GM12878 (cell line): ENCODE data around the gene SRSF7. TPM values are rescaled to one million over a fixed set of nuclear protein-coding genes. Genes with fewer than 3 reads are reported as not detected.

Experiments
- EGR1 ChIP-seq, 2 experiments: IDR thresholded peaks; 1 replicate in 1 of 2; 2 replicates in 1 of 2; pipeline ENCODE4 v1.6.1; 2011 to 2012; ENCODE audit warnings: low read depth in 2 of 2, low read length in 2 of 2, borderline replicate concordance in 1 of 2, mild to moderate bottlenecking in 1 of 2, moderate library complexity in 1 of 2
- FOS ChIP-seq: IDR thresholded peaks from 3 replicates; pipeline ENCODE4 v1.6.1; 2011; ENCODE audit warnings: borderline replicate concordance; ENCODE audit not compliant: insufficient read length; ENCODE audit errors: extremely low read depth
- MEF2A ChIP-seq: IDR thresholded peaks from 2 replicates; pipeline ENCODE4 v1.6.1; 2011; ENCODE audit warnings: low read depth, mild to moderate bottlenecking, low read length, moderate library complexity; ENCODE audit not compliant: insufficient read depth
- NFYA ChIP-seq: IDR thresholded peaks from 2 replicates; pipeline ENCODE4 v1.6.1; 2011; ENCODE audit warnings: low read depth, mild to moderate bottlenecking, low read length, improper control_type of control experiment, borderline replicate concordance
- SRF ChIP-seq, 2 experiments: IDR thresholded peaks; 2 replicates each; pipeline ENCODE4 v1.6.1; 2011; ENCODE audit warnings: low read depth in 2 of 2, low read length in 2 of 2, mild to moderate bottlenecking in 1 of 2, moderate library complexity in 1 of 2
- ZNF384 ChIP-seq: IDR thresholded peaks from 2 replicates; pipeline ENCODE4 v1.6.1; 2012; ENCODE audit warnings: low read depth, mild to moderate bottlenecking, low read length, improper control_type of control experiment, borderline replicate concordance
- ZZZ3 ChIP-seq: IDR thresholded peaks from 2 replicates; pipeline ENCODE4 v1.6.1; 2011; ENCODE audit warnings: low read depth; ENCODE audit not compliant: control insufficient read depth, insufficient read length
- polyA plus RNA-seq, 11 experiments: library from polyadenylated mRNA; depleted of rRNA in 4 of 11; unstranded in 6 of 11; stranded (reverse) in 5 of 11; fragments of >200 nt; fragmentation: Nextera tagmentation in 4 of 11; fragmentation: Illumina TruSeq in 1 of 11; extraction: Ambion mirVana in 4 of 11; extraction: Trizol in 1 of 11; gene quantifications; 1 replicate in 1 of 11; 2 replicates in 10 of 11; pipeline versions ENCODE4 v1.2.1 to v1.2.3, GENCODE V29; 2011 to 2016; ENCODE audit warnings: inconsistent platforms in 2 of 11, missing spikeins in 2 of 11, low read depth in 1 of 11
- total RNA-seq, 4 experiments: library from RNA; depleted of rRNA in 3 of 4; stranded (reverse); fragments of >200 nt in 3 of 4; fragmentation: Illumina TruSeq in 1 of 4; extraction: Trizol in 1 of 4; gene quantifications; 2 replicates each; pipeline versions ENCODE4 v1.2.1 to v1.2.3, GENCODE V29; 2013 to 2021
- TF ChIP-seq, protein P1 (sequence below): IDR thresholded peaks from 2 replicates; pipeline ENCODE4 v1.6.1; 2011; ENCODE audit warnings: borderline replicate concordance, low read depth, mild to moderate bottlenecking, moderate library complexity, mixed read lengths, low read length; ENCODE audit not compliant: insufficient read depth; ENCODE audit errors: extremely low read length
- TF ChIP-seq, protein P2 (sequence below): IDR thresholded peaks from 2 replicates; pipeline ENCODE4 v1.6.1; 2012; ENCODE audit warnings: mild to moderate bottlenecking, low read depth, low read length

The SRSF7 gene
- total and polyA plus RNA-seq, 10 of the 15 experiments (the other 5 are each of a cell fraction or from before 2014, with no cell fraction given) = 205 to 785 (median 408) TPM

DNA sequence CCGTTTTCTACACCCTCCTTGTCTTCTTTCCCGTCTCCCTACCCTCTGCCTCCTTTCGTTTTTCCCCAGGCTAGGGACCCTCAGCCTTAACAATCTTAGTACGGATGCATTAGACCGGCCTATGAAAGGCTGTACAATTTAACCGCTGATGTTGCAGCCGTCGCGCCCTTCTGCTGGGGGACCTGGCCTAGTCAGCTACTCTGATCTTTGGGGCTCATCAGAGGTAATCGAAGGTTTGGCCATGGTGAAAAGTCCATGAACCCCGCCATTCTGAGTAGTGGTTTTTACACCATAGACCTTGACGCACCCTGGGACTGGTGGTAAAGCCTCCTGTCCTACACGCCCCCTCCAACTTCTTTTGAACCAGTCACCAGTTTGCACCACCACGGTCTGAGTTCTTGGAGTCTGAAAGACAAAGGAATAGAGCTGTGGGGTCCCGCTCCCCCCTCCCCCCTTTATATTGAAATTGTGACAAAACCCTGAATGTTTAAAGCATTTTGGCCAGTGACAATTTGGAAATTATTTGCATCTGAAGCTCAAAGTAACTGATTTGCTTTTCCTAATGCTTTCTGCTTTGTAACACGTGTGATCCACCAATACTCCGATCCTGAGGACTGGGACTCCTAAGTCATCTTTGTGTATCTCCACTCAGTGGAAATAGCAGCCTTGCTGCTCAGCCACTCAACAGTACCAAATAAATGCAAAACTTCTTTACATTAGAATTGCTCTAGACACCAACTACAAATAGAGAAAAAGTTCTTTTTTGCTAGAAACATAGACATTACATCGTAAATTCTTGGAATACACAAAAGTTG, 642 bp upstream of the SRSF7 start (continued):
- TF ChIP-seq, protein P1, sequence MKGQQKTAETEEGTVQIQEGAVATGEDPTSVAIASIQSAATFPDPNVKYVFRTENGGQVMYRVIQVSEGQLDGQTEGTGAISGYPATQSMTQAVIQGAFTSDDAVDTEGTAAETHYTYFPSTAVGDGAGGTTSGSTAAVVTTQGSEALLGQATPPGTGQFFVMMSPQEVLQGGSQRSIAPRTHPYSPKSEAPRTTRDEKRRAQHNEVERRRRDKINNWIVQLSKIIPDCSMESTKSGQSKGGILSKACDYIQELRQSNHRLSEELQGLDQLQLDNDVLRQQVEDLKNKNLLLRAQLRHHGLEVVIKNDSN = no peak
- TF ChIP-seq ZNF384 (no peak), FOS (no peak), MEF2A (no peak), NFYA (no peak), SRF (IDR thresholded peaks at IDR 0.05; ENCODE audit: low read depth in 2 of 2, low read length in 2 of 2) (no peak), EGR1 (IDR thresholded peaks at IDR 0.05; ENCODE audit: borderline replicate concordance in 1 of 2, low read depth in 2 of 2, low read length in 2 of 2) (0 out of 3 replicates have a peak, but pooled peaks of 1 of the 2 experiments have one; percentile 12), ZZZ3 (no peak)
- TF ChIP-seq, protein P2, sequence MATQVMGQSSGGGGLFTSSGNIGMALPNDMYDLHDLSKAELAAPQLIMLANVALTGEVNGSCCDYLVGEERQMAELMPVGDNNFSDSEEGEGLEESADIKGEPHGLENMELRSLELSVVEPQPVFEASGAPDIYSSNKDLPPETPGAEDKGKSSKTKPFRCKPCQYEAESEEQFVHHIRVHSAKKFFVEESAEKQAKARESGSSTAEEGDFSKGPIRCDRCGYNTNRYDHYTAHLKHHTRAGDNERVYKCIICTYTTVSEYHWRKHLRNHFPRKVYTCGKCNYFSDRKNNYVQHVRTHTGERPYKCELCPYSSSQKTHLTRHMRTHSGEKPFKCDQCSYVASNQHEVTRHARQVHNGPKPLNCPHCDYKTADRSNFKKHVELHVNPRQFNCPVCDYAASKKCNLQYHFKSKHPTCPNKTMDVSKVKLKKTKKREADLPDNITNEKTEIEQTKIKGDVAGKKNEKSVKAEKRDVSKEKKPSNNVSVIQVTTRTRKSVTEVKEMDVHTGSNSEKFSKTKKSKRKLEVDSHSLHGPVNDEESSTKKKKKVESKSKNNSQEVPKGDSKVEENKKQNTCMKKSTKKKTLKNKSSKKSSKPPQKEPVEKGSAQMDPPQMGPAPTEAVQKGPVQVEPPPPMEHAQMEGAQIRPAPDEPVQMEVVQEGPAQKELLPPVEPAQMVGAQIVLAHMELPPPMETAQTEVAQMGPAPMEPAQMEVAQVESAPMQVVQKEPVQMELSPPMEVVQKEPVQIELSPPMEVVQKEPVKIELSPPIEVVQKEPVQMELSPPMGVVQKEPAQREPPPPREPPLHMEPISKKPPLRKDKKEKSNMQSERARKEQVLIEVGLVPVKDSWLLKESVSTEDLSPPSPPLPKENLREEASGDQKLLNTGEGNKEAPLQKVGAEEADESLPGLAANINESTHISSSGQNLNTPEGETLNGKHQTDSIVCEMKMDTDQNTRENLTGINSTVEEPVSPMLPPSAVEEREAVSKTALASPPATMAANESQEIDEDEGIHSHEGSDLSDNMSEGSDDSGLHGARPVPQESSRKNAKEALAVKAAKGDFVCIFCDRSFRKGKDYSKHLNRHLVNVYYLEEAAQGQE = no peak
- TF ChIP-seq, all 136 proteins: peak for 7
